Activated CD4-positive, alpha-beta memory T cell treated with anti-CD3 and anti-CD28 coated beads for 36 hours (primary cell): ENCODE measurements around the gene AKTIP. TPM values are rescaled to one million over a fixed set of nuclear protein-coding genes. Genes with fewer than 3 reads are reported as not detected.
"Not testable (repeated sequence)": the region's sequence is repeated elsewhere in the genome, so short reads cannot be mapped to it uniquely, and the experiment has no call there.

Source experiments
- CTCF ChIA-PET: fragments of 350-600 bp; sonication (Branson Sonifier 250); formaldehyde crosslinking; loops from one replicate; lab custom pipeline; 2021; ENCODE audit warnings: antibody characterized with exemption, inconsistent platforms; lab: Charles Lee
- POLR2A ChIA-PET: fragments of 350-600 bp; sonication (Branson Sonifier 250); formaldehyde crosslinking; loops from one replicate; lab custom pipeline; 2021; ENCODE audit warnings: antibody characterized with exemption; lab: Charles Lee
- DNase-seq: peaks from one replicate; pipeline ENCODE4 v3.0.0-alpha.2; 2020
- H3K27ac Mint-ChIP-seq: one replicate; pipeline ENCODE4 v1.8.0; 2021; ENCODE audit warnings: mixed read lengths
- H3K27me3 Mint-ChIP-seq: one replicate; pipeline ENCODE4 v1.8.0; 2021; ENCODE audit warnings: mixed read lengths
- H3K36me3 Mint-ChIP-seq: one replicate; pipeline ENCODE4 v1.8.0; 2021; ENCODE audit warnings: mixed read lengths
- H3K4me1 Mint-ChIP-seq: one replicate; pipeline ENCODE4 v1.8.0; 2021; ENCODE audit warnings: low read depth, mixed read lengths
- H3K4me3 Mint-ChIP-seq: one replicate; pipeline ENCODE4 v1.8.0; 2021; ENCODE audit warnings: mild to moderate bottlenecking, mixed read lengths
- H3K9me3 Mint-ChIP-seq: one replicate; pipeline ENCODE4 v1.8.0; 2021; ENCODE audit warnings: mixed read lengths
- intact Hi-C: fragments of 100-400 bp; cut with micrococcal nuclease; formaldehyde crosslinking; loops from one replicate; pipeline ENCODE4 v1.15.1; 2023
- total RNA-seq, 2 experiments: library from RNA; stranded (reverse); gene quantifications; one replicate each; pipeline ENCODE4 v1.2.3, GENCODE V29; 2021

Gene AKTIP
- total RNA-seq, 2 experiments from 2014 or later = 25.6 to 27.1 TPM

DNA sequence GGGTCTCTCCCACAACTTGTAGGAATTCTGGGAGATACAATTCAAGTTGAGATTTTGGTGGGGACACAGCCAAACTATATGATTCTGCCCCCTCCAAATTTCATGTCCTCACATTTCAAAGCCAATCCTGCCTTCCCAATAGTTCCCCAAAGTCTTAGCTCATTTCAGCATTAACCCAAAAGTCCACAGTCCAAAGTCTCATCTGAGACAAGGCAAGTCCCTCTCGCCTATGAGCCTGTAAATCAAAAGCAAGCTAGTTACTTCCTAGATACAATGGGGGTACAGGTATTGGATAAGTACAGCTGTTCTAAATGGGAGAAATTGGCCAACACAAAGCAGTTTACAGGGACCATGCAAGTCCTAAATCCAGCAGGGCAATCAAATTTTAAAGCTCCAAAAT, 9.8 kb upstream of the AKTIP start:
- intact Hi-C loops, H3K4me3 Mint-ChIP-seq, H3K9me3 Mint-ChIP-seq, H3K36me3 Mint-ChIP-seq, H3K27ac Mint-ChIP-seq, DNase-seq, H3K27me3 Mint-ChIP-seq: not testable (repeated sequence)
- peaks cover 36% of the 10 kb centered on the region for H3K4me1 Mint-ChIP-seq
- ChIA-PET CTCF (interaction anchor here (1.2 to 1.6 kb wide), 2 partner anchors 9 to 245 kb away, joined by 3 to 9 read pairs; partner anchors contain the start of gene AKTIP), POLR2A (interaction anchor here (1.4 kb wide), 1 partner anchor 9 kb away, joined by 6 read pairs; no protein-coding TSS in a partner anchor)

DNA sequence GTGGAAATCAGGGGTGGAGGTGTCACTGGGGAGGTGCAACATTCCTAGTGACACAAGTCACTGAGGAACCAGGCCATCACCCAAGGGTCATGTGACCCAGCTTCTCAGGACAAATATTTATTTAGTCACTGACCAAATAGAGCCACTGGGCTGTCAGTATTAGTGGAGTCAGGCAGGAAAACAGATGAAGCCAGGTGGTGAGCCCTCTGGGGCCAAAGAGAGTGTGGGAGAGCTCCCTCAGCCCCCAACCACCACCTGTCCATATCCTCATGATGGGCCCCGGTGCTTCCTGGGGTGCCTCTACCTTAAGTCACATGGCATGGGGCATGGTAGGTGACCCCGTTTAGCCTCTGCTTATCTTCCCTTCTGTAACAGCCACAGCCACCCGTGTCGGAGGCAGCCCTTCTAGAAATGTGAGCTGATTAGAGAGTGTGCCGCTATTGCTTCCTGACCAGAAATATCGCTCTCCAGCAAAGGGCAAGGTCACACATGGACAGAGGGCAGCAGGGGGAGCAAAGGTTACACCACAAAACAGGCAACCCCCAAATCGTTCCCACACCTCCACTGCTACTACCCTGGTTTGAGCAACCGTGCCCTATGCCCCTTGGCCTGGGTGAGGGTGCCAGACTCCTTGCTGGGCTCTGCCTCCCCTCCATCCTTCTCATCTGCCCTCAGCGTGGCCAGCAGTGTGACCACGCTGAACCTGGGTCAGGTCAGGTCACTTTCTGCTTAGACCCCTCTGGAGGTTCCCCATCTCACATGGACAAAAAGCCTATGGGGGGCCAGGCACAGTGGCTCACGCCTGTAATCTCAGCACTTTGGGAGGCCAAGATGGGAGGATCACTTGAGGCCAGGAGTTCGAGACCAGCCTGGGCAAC, 8.6 kb upstream of the AKTIP start:
- intact Hi-C loops = no loop called here
- Mint-ChIP-seq H3K27me3 (no peaks in the 10 kb centered on the region), H3K4me3 (no peak overlapping the region), H3K36me3 (peaks cover 4% of the 10 kb centered on the region), H3K27ac (no peak overlapping the region), H3K4me1 (peaks cover 30% of the 10 kb centered on the region), H3K9me3 (no peaks in the 10 kb centered on the region)
- ChIA-PET CTCF (no interaction called here), POLR2A (no interaction called here)
- no peak for DNase-seq

DNA sequence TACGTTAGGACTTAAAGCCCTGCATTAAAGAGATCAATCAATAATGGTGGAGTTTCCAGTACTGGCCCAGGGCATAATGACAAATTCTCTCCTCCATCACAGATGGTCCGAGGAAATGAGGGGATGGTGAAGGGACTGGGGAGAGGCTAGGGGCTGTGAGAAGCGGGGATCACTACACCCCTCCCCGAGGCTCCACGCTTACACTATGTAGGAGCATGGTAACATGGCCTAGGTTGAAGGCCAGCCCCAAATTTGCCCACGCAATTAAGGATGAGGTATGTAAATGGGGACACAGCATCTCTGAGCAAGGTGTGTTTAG, 8.0 kb upstream of the AKTIP start:
- no peaks in the 10 kb centered on the region for H3K27me3 Mint-ChIP-seq
- ChIA-PET CTCF (no interaction called here), POLR2A (no interaction called here)
- H3K4me3 Mint-ChIP-seq = no peak overlapping the region
- peak overlapping the region; percentile 1 for H3K27ac Mint-ChIP-seq
- H3K36me3 Mint-ChIP-seq = peaks cover 4% of the 10 kb centered on the region
- intact Hi-C loops = no loop called here
- H3K9me3 Mint-ChIP-seq = no peaks in the 10 kb centered on the region
- H3K4me1 Mint-ChIP-seq = peaks cover 33% of the 10 kb centered on the region
- no peak for DNase-seq

DNA sequence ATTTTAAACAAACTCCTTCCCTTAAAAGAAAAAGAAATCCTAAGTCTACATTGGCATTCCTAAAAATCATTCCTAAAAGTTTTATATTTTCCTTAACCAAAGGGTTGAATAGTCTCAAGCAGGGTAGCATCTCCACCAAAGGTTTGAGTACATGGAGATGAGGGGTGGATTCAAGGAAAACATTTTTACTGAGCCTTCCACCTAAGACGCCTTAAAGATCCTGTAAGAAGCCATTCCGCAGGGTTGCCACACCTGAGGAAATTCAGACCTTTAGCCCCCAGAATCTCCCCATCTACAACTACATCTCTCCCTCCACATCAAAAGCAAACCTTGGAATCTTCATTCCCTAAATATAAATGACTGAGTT, 7.7 kb upstream of the AKTIP start:
- Mint-ChIP-seq H3K4me3 (no peak overlapping the region), H3K27ac (peak overlapping the region; percentile 1), H3K4me1 (peaks cover 32% of the 10 kb centered on the region), H3K27me3 (no peaks in the 10 kb centered on the region), H3K36me3 (peaks cover 2% of the 10 kb centered on the region), H3K9me3 (no peaks in the 10 kb centered on the region)
- intact Hi-C loops = no loop called here
- CTCF ChIA-PET = interaction anchor here (0.7 to 1.2 kb wide), 3 partner anchors 35 to 237 kb away, joined by 3 read pairs; no protein-coding TSS in a partner anchor
- POLR2A ChIA-PET = no interaction called here
- DNase-seq = no peak

DNA sequence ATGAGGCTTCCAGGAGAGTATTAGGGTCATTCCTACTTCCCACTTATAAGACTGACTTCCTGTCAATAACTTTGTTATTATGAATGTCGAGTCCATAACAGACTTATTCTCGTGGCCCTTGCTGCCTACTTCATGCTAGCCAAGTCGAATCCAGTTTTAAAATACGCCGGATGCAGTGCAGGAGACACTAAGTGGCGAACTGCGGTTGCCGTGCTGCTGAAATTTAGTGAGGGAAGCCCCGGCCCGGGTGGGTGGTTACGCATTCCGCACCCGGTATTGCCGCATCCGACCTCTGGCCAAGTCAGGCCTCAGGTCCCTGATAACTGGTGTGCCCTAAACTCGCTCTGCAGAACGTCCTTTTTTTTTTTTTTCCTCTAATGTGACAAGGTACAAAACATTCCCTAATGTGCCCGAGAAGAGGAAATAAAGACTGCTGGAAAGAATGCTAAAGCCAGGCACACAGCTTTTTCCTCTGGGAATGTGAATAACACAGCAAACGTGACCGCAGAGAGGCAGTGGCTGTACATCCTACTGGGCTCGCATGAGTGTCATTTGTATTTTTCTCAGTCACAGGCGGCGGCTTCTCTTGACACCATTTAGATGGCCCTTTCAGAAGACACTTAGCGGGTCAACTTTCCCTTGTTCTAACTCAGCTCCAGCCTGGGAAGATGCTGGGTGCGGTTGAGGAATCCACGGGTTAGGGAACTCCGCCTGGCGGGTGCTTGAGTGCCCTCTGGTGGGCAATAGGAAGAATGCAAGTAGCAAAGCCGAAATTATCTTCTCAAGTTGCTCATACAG, 7.1 kb upstream of the AKTIP start:
- no peak overlapping the region for H3K27ac Mint-ChIP-seq

DNA sequence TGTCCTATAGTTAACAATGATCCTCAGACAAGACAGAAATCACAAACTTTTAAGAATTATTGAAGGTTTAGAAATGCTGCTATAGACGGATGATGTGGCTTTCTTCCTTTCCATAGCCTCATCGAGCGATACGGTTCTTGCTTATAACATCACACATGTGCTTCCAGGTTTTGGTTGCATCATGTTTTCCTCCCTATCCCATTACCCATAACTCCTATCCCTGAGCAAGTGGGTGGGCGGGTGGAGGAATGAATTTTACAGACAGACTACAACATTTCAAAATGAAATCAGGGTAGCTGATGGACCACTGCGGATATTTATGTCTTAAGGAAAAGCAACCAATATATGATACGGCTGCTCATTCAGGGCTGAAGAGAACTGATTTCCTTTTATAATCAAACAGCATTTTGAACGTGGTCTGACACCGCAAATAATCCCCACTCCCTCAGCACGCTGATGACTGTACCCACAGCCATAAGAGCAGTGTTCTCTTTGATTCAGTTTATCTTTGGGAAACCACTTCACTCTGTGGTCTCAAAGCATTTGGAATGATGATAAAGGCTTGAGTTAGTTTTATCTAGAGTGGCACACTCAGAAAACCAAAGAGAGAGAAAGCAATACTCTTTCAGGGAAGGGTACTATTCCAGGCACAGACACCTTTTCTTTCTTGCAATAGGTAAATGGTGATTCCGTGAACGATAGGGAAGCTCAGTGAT, 4.6 kb upstream of the AKTIP start:
- ChIA-PET CTCF (interaction anchor here (1.2 to 1.8 kb wide), 3 partner anchors 23 to 452 kb away, joined by 3 to 6 read pairs (median 4); partner anchors contain the start of gene CHD9), POLR2A (no interaction called here)
- Mint-ChIP-seq H3K27me3 (no peaks in the 10 kb centered on the region), H3K36me3 (no peaks in the 10 kb centered on the region), H3K9me3 (no peaks in the 10 kb centered on the region), H3K27ac (no peak overlapping the region), H3K4me3 (no peak overlapping the region), H3K4me1 (peaks cover 41% of the 10 kb centered on the region)
- DNase-seq = no peak
- intact Hi-C loops = loop anchor here (5.0 to 10.0 kb wide), 2 partner anchors 40 to 223 kb away; no protein-coding TSS in a partner anchor

More for the DNA sequence above, 7.1 kb upstream of the AKTIP start:
- Mint-ChIP-seq H3K4me3 (peak overlapping the region; percentile 18), H3K4me1 (peaks cover 35% of the 10 kb centered on the region), H3K27me3 (no peaks in the 10 kb centered on the region), H3K36me3 (peaks cover 2% of the 10 kb centered on the region), H3K9me3 (no peaks in the 10 kb centered on the region)
- POLR2A ChIA-PET = interaction anchor here (0.6 kb wide), 1 partner anchor 75 kb away, joined by 3 read pairs; no protein-coding TSS in a partner anchor
- peak; percentile 60 for DNase-seq
- intact Hi-C loops = loop anchor here (5.0 to 10.0 kb wide), 2 partner anchors 37 to 225 kb away; no protein-coding TSS in a partner anchor
- CTCF ChIA-PET = interaction anchor here (0.7 to 1.4 kb wide), 7 partner anchors 9 to 237 kb away, joined by 3 to 6 read pairs (median 3); no protein-coding TSS in a partner anchor

DNA sequence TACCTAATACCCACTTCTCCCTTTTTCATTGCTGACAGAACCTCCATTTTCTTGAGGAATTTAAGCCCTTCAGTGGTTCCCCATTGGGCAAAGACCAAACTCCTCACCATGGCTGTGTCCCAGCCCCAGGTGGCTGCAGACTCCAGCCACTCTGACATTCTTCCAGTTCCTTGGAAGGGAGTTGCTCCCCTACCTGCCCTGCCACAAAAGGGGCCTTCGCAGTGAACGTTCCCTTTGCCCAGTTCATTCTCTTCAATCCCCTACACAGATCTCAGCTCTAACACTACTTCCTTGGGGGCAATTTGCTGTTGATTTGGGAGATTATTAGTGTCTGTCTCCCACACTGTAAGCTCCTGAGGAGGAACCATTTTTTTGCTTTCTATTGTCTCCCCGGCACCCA, 3.2 kb upstream of the AKTIP start:
- Mint-ChIP-seq H3K9me3 (no peaks in the 10 kb centered on the region), H3K4me1 (peaks cover 49% of the 10 kb centered on the region), H3K36me3 (no peaks in the 10 kb centered on the region), H3K4me3 (no peak overlapping the region), H3K27ac (no peak overlapping the region), H3K27me3 (no peaks in the 10 kb centered on the region)
- ChIA-PET POLR2A (no interaction called here), CTCF (interaction anchor here (1.1 to 1.6 kb wide), 2 partner anchors 43 to 452 kb away, joined by 4 to 6 read pairs; partner anchors contain the start of gene CHD9)
- DNase-seq = no peak
- intact Hi-C loops = loop anchor here (5.0 to 10.0 kb wide), 2 partner anchors 41 to 221 kb away; no protein-coding TSS in a partner anchor

DNA sequence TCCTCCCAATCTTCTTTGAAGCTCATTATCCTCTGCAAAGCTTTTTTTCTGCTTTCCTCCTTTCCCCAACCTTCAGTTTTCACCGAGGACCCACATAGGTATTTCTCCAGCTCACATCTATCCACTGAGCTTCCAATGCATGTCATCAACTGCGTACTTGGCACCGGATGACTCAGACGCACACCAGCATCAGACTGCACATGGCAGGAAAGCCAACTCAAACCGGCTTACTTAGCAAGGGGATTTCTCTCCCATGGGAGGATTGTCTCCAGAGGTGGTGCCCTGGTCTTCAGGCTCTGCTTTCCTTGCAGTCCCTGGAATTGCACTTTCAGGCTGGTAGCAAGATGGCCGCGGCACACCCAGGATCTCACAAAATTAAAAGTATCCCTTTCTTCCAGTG, 1.7 kb upstream of the AKTIP start:
- POLR2A ChIA-PET = interaction anchor here (1.2 to 2.0 kb wide), 2 partner anchors 9 to 15 kb away, joined by 6 to 10 read pairs; no protein-coding TSS in a partner anchor
- peak; percentile 60 for DNase-seq
- Mint-ChIP-seq H3K4me1 (peaks cover 50% of the 10 kb centered on the region), H3K27ac (peak overlapping the region; percentile 96), H3K9me3 (no peaks in the 10 kb centered on the region), H3K27me3 (no peaks in the 10 kb centered on the region), H3K4me3 (peak overlapping the region; percentile 84), H3K36me3 (peaks cover 5% of the 10 kb centered on the region)
- CTCF ChIA-PET = interaction anchor here (1.1 to 2.0 kb wide), 3 partner anchors 8 to 199 kb away, joined by 4 to 9 read pairs (median 4); partner anchors contain the start of genes FTO and RPGRIP1L
- intact Hi-C loops = loop anchor here (1.0 to 10.0 kb wide), 4 partner anchors 31 to 220 kb away; no protein-coding TSS in a partner anchor

DNA sequence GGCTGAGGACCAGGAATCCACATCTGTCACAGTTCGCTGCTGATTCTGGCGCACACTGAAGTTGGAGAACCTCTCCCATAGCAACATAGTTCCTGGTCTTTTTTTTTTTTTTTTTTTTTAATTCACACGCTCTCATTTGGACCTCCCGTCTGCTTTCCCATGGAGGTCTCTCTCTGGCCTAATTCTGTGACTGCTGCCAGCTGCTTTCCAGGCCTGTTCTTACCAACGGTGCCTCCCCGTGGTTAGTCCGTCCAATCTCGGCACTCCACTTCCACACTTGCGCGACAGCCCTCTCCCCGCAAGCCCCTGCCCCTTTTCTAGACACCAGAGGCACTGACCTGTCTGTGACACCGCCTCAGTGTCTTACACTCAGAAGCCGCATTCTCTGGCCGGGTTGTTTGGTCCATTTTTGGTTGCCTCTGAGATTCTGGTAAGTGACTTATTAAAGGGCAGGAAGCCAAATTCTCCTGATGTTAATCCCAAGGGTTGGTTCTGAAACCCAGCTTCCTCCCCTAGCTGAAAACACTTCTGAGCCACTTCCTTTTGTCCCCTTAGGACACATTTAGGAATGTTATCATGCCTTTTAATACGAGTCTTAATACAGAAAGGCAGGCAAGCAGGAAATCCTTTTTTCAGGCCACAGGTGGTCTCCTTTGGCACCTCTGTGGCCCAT, 1.1 kb upstream of the AKTIP start:
- Mint-ChIP-seq H3K36me3 (peaks cover 6% of the 10 kb centered on the region), H3K4me3 (peak overlapping the region; percentile 84), H3K27me3 (no peaks in the 10 kb centered on the region), H3K27ac (peak overlapping the region; percentile 96), H3K4me1 (peaks cover 52% of the 10 kb centered on the region), H3K9me3 (no peaks in the 10 kb centered on the region)
- POLR2A ChIA-PET = interaction anchor here (0.5 to 2.5 kb wide), 10 partner anchors 9 to 405 kb away, joined by 3 to 16 read pairs (median 4); partner anchors contain the start of gene RBL2
- intact Hi-C loops = loop anchor here (1.0 to 10.0 kb wide), 10 partner anchors 14 to 449 kb away; partner anchors contain the start of genes CHD9 and FTO
- peak; percentile 54 for DNase-seq
- CTCF ChIA-PET = interaction anchor here (0.7 to 2.0 kb wide), 4 partner anchors 9 to 358 kb away, joined by 3 to 9 read pairs (median 4); partner anchors contain the start of genes FTO and RPGRIP1L

DNA sequence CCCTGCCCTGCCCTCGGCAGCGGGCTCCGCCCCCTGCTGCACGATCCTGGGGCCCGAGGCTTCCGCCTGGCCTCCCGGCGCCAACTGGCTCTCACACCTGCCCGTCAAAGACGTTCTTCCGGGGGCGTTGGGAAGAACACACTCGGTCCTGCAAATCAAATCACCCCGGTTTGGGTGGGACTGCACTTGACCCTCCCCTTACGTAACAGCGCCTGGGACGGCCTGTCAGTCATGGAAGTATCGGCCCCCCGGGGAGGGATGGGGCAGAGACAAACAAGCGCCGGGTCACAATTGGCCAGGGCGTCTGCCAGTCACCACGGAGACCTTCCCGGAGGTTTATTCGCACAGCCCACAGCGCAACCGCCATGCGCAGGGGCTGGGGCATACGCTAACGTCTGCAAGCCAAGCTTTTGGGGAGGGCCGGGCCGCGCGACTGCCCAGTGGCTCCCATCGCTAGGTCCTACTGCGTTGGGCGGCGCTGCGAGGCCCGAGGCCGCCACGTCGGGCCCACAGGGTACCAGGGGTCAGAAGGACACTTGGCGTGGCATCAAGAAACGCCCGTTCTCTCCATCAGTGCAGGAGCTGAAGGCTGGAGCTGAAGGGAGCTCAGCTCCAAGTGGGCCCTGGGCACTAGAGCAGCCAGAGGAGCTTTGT, 388 bp upstream of the AKTIP start:
- intact Hi-C loops = loop anchor here (1.0 to 10.0 kb wide), 9 partner anchors 15 to 449 kb away; partner anchors contain the start of genes CHD9 and FTO
- ChIA-PET CTCF (interaction anchor here (1.6 to 2.0 kb wide), 2 partner anchors 10 to 201 kb away, joined by 4 to 9 read pairs; partner anchors contain the start of genes FTO and RPGRIP1L), POLR2A (interaction anchor here (0.5 to 2.5 kb wide), 12 partner anchors 10 to 441 kb away, joined by 3 to 16 read pairs (median 3); partner anchors contain the start of gene RBL2)
- H3K4me3 Mint-ChIP-seq = peak overlapping the region; percentile 84
- H3K36me3 Mint-ChIP-seq = peaks cover 10% of the 10 kb centered on the region
- H3K9me3 Mint-ChIP-seq = no peaks in the 10 kb centered on the region
- no peaks in the 10 kb centered on the region for H3K27me3 Mint-ChIP-seq
- DNase-seq = peak; percentile 100
- peak overlapping the region; percentile 96 for H3K27ac Mint-ChIP-seq
- peaks cover 59% of the 10 kb centered on the region for H3K4me1 Mint-ChIP-seq
